WTC11 (cell line): Measurements from ENCODE around the gene MTSS2.

Experiments used
- ATF2 ChIP-seq: sonication (generic); formaldehyde crosslinking; IDR thresholded peaks from 2 replicates; pipeline ENCODE4 v1.8.1; 2022; ENCODE audit warnings: low read depth, missing genetic modification reagents, borderline replicate concordance
- CTCF ChIP-seq: fragments of 200-600 bp; IDR thresholded peaks from 2 replicates; pipeline ENCODE4 v1.8.0; 2022; ENCODE audit warnings: antibody characterized with exemption
- FOXP1 ChIP-seq: sonication (generic); formaldehyde crosslinking; IDR thresholded peaks from 2 replicates; pipeline ENCODE4 v1.8.0; 2022; ENCODE audit warnings: missing genetic modification reagents, mild to moderate bottlenecking, moderate library complexity, borderline replicate concordance
- MLX ChIP-seq: sonication (generic); formaldehyde crosslinking; IDR thresholded peaks from 2 replicates; pipeline ENCODE4 v1.8.1; 2023; ENCODE audit warnings: mild to moderate bottlenecking, missing genetic modification reagents, moderate library complexity
- USF2 ChIP-seq: sonication (generic); formaldehyde crosslinking; IDR thresholded peaks from 2 replicates; pipeline ENCODE4 v1.8.1; 2023; ENCODE audit warnings: mild to moderate bottlenecking, missing genetic modification reagents, moderate library complexity

GRCh38 chr16:70720425-70721201 lies 34.8 kb upstream of the MTSS2 start:
- no peak for TF ChIP-seq MLX (CRISPR knock-in tag)
- no peak for TF ChIP-seq CTCF
- TF ChIP-seq ATF2 (CRISPR knock-in tag), result no peak
- TF ChIP-seq USF2 (CRISPR knock-in tag), result no peak
- no peak for TF ChIP-seq FOXP1 (CRISPR knock-in tag)
